ENCODE data around the gene PPP1R13B. TPM values are rescaled to one million over a fixed set of nuclear protein-coding genes. Genes with fewer than 3 reads are reported as not detected.
A peak's percentile ranks its signal among the peaks of the same experiment; 100 is the strongest.

The PPP1R13B gene
- total and polyA plus RNA-seq, 5 donors: 50.1 to 158 (median 109) TPM

GRCh38 chr14:103856607-103857006 lies 9.2 kb upstream of the PPP1R13B start:
- H3K4me1 ChIP-seq (ENCODE audit: control insufficient read depth, insufficient read depth, low read length): peaks cover 4% of the 10 kb centered on the region
- H3K9me3 ChIP-seq (ENCODE audit: control insufficient read depth, low read length): no peaks in the 10 kb centered on the region
- intact Hi-C loops (cut with DNase I): no loop called here
- no peak overlapping the region for H3K27ac ChIP-seq (ENCODE audit: low read length)
- 60% methylated on average over 7 of the region's 7 CpGs for WGBS
- H3K4me3 ChIP-seq (ENCODE audit: low read length): no peak overlapping the region
- DNase-seq (no peak), ATAC-seq (no peak)
- no peaks in the 10 kb centered on the region for H3K27me3 ChIP-seq (ENCODE audit: control insufficient read depth, insufficient read depth)

GRCh38 chr14:103856105-103856504 lies 8.7 kb upstream of the PPP1R13B start:
- Histone ChIP-seq H3K27me3 (ENCODE audit: control insufficient read depth, insufficient read depth) (no peaks in the 10 kb centered on the region), H3K27ac (ENCODE audit: low read length) (no peak overlapping the region), H3K4me1 (ENCODE audit: control insufficient read depth, insufficient read depth, low read length) (peaks cover 4% of the 10 kb centered on the region), H3K4me3 (ENCODE audit: low read length) (no peak overlapping the region), H3K9me3 (ENCODE audit: control insufficient read depth, low read length) (no peaks in the 10 kb centered on the region)
- no peak for ATAC-seq
- intact Hi-C loops (cut with DNase I): no loop called here
- DNase-seq: no peak
- WGBS: 94% methylated on average over 8 of the region's 8 CpGs

- intact Hi-C loops (cut with DNase I): no loop called here
- DNase-seq: no peak
- H3K27ac ChIP-seq (ENCODE audit: low read length): no peak overlapping the region
- no peak for ATAC-seq
- no peaks in the 10 kb centered on the region for H3K9me3 ChIP-seq (ENCODE audit: control insufficient read depth, low read length)
- no peaks in the 10 kb centered on the region for H3K27me3 ChIP-seq (ENCODE audit: control insufficient read depth, insufficient read depth)
- 68% methylated on average over 6 of the region's 6 CpGs for WGBS
- no peak overlapping the region for H3K4me3 ChIP-seq (ENCODE audit: low read length)
- peaks cover 4% of the 10 kb centered on the region for H3K4me1 ChIP-seq (ENCODE audit: control insufficient read depth, insufficient read depth, low read length)
Observed at GRCh38 chr14:103855734-103856095, 8.3 kb upstream of the PPP1R13B start.

- ATAC-seq (peak; percentile 50 to 77), DNase-seq (peak; percentile 44 to 71 (median 69))
- WGBS: 35% methylated on average over 18 of the region's 18 CpGs
- Histone ChIP-seq H3K9me3 (ENCODE audit: control insufficient read depth, low read length) (no peaks in the 10 kb centered on the region), H3K4me3 (ENCODE audit: low read length) (no peak overlapping the region), H3K4me1 (ENCODE audit: control insufficient read depth, insufficient read depth, low read length) (peaks cover 4% of the 10 kb centered on the region), H3K27ac (ENCODE audit: low read length) (peak overlapping the region; percentile 40), H3K27me3 (ENCODE audit: control insufficient read depth, insufficient read depth) (no peaks in the 10 kb centered on the region)
- intact Hi-C loops (cut with DNase I): no loop called here
Observed at GRCh38 chr14:103854822-103855733, 7.7 kb upstream of the PPP1R13B start.

GRCh38 chr14:103854017-103854808 lies 6.8 kb upstream of the PPP1R13B start:
- no peaks in the 10 kb centered on the region for H3K27me3 ChIP-seq (ENCODE audit: control insufficient read depth, insufficient read depth)
- no peak overlapping the region for H3K27ac ChIP-seq (ENCODE audit: low read length)
- peaks cover 4% of the 10 kb centered on the region for H3K4me1 ChIP-seq (ENCODE audit: control insufficient read depth, insufficient read depth, low read length)
- no peaks in the 10 kb centered on the region for H3K9me3 ChIP-seq (ENCODE audit: control insufficient read depth, low read length)
- intact Hi-C loops (cut with DNase I): no loop called here
- 92% methylated on average over 13 of the region's 13 CpGs for WGBS
- H3K4me3 ChIP-seq (ENCODE audit: low read length): no peak overlapping the region
- no peak for DNase-seq
- no peak for ATAC-seq

- Histone ChIP-seq H3K9me3 (ENCODE audit: control insufficient read depth, low read length) (no peaks in the 10 kb centered on the region), H3K4me3 (ENCODE audit: low read length) (no peak overlapping the region), H3K27ac (ENCODE audit: low read length) (peak overlapping the region; percentile 73), H3K4me1 (ENCODE audit: control insufficient read depth, insufficient read depth, low read length) (no peaks in the 10 kb centered on the region), H3K27me3 (ENCODE audit: control insufficient read depth, insufficient read depth) (no peaks in the 10 kb centered on the region)
- ATAC-seq (no peak), DNase-seq (no peak)
- 92% methylated on average over 13 of the region's 13 CpGs for WGBS
- intact Hi-C loops (cut with DNase I): no loop called here
Observed at GRCh38 chr14:103849151-103849886, 1.9 kb upstream of the PPP1R13B start.

GRCh38 chr14:103848175-103849077 lies 1.1 kb upstream of the PPP1R13B start:
- H3K27ac ChIP-seq (ENCODE audit: low read length): peak overlapping the region; percentile 73
- peak overlapping the region; percentile 87 for H3K4me3 ChIP-seq (ENCODE audit: low read length)
- H3K27me3 ChIP-seq (ENCODE audit: control insufficient read depth, insufficient read depth): no peaks in the 10 kb centered on the region
- peak; percentile 31 to 36 for ATAC-seq
- DNase-seq: peak in 2 of 3 donors; percentile 76 to 79
- no peaks in the 10 kb centered on the region for H3K9me3 ChIP-seq (ENCODE audit: control insufficient read depth, low read length)
- intact Hi-C loops (cut with DNase I): no loop called here
- 17% methylated on average over 57 of the region's 57 CpGs for WGBS
- no peaks in the 10 kb centered on the region for H3K4me1 ChIP-seq (ENCODE audit: control insufficient read depth, insufficient read depth, low read length)

GRCh38 chr14:103846543-103847450 lies 578 bp downstream of the PPP1R13B start:
- H3K27ac ChIP-seq (ENCODE audit: low read length): peak overlapping the region; percentile 89
- peak; percentile 3 to 43 for ATAC-seq
- under 1% methylated on average over 94 of the region's 95 CpGs for WGBS
- H3K4me1 ChIP-seq (ENCODE audit: control insufficient read depth, insufficient read depth, low read length): no peaks in the 10 kb centered on the region
- no peaks in the 10 kb centered on the region for H3K27me3 ChIP-seq (ENCODE audit: control insufficient read depth, insufficient read depth)
- no peaks in the 10 kb centered on the region for H3K9me3 ChIP-seq (ENCODE audit: control insufficient read depth, low read length)
- peak overlapping the region; percentile 87 for H3K4me3 ChIP-seq (ENCODE audit: low read length)
- intact Hi-C loops (cut with DNase I): no loop called here
- DNase-seq: peak; percentile 57 to 82 (median 81)

- ATAC-seq: no peak
- H3K27ac ChIP-seq (ENCODE audit: low read length): no peak overlapping the region
- H3K9me3 ChIP-seq (ENCODE audit: control insufficient read depth, low read length): no peaks in the 10 kb centered on the region
- H3K4me1 ChIP-seq (ENCODE audit: control insufficient read depth, insufficient read depth, low read length): no peaks in the 10 kb centered on the region
- H3K27me3 ChIP-seq (ENCODE audit: control insufficient read depth, insufficient read depth): no peaks in the 10 kb centered on the region
- intact Hi-C loops (cut with DNase I): no loop called here
- 37% methylated on average over 8 of the region's 8 CpGs for WGBS
- no peak for DNase-seq
- peak overlapping the region; percentile 87 for H3K4me3 ChIP-seq (ENCODE audit: low read length)
Observed at GRCh38 chr14:103846097-103846496, 1.3 kb downstream of the PPP1R13B start.

Measured in right cardiac atrium (tissue), 5 donors.